Spleen (tissue), 7 donors: Measurements from ENCODE around the gene FBXO22.

Experiments used
- CTCF ChIP-seq, 11 experiments: fragments of 200-600 bp in 7 of 11; fragments of 450-650 bp in 4 of 11; sonication (generic) in 4 of 11; IDR thresholded peaks in 8 of 11; conservative IDR thresholded peaks in 3 of 11; 1 replicate in 7 of 11; 2 replicates in 4 of 11; pipeline versions ENCODE4 v1.4.0 to v1.8.0; 2016 to 2021; ENCODE audit warnings: antibody characterized with exemption in 11 of 11, inconsistent platforms in 4 of 11, mild to moderate bottlenecking in 1 of 11
- POLR2A ChIP-seq, 3 donors: fragments of 450-650 bp; IDR thresholded peaks; one replicate each; pipeline ENCODE4 v1.5.1; 2017; ENCODE audit warnings: antibody characterized with exemption in 3 of 3, mild to moderate bottlenecking in 1 of 3
- POLR2AphosphoS5 ChIP-seq, 3 donors: sonication (generic); formaldehyde crosslinking; IDR thresholded peaks; one replicate each; pipeline ENCODE4 v1.5.1; 2017; ENCODE audit warnings: antibody characterized with exemption in 3 of 3
- donor health status: DM: no; HTN: no; CAD: no; lungs with moderate emphysema.
- donor health status: DM: no; HTN: no; CAD: no.
- donor health status: DM: no; HTN: no; CAD: no.

- TF ChIP-seq CTCF (IDR thresholded peaks at IDR 0.05 in 8 of 11, conservative IDR thresholded peaks at IDR 0.05 in 3 of 11) (no peak), POLR2AphosphoS5 (IDR thresholded peaks at IDR 0.05) (no peak), POLR2A (IDR thresholded peaks at IDR 0.05) (no peak)
Observed at GRCh38 chr15:75867449-75867848, 36.2 kb upstream of the FBXO22 start.
